Measurements from ENCODE around the gene CDC14B. TPM values are rescaled to one million over a fixed set of nuclear protein-coding genes. Genes with fewer than 3 reads are reported as not detected.

The CDC14B gene
- total and polyA plus RNA-seq, 2 of the 4 experiments (the other 2 are of a cell fraction) = 9.7 to 26.3 TPM

DNA sequence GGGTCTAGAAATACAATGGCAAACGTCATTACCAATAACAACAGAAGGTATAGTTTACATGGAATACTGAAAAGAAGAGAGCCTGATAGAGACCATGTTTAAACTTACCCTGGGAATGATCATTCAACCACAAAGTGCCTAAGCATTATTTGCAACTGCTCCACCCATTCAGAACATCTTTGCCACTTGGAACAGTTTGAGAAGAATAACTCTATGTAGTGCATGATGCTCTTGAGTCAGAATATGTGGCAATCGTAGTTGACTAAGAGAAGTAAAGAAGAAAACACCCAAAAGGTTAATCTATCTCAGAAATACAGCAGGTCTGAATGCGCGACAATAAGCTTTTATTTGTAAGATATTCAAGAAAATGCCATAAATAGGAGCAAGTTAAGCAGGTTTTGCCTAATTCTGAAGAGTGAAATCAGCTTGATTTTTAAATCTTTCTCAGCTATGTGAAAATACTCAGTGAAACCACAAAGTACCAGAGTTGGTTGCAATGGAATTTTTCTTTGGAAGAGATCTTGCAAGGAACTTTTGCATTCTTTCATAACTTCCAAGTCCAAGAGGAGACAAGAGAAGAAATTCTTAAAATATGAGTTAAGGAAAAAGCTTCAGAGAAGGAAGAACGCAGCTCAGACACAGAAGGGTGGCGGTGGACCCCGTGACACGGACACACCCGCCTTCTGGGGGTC lies 105.4 kb downstream of the CDC14B start:
- no peak overlapping the region for H2AK5ac ChIP-seq (ENCODE audit: low read depth, low read length)
- H2BK120ac ChIP-seq (ENCODE audit: low read depth, low read length) = no peak overlapping the region; the same call in 1 of the 2 replicates
- H3K4me2 ChIP-seq (ENCODE audit: low read depth, low read length) = peak overlapping the region; percentile 20; the same call in 1 of the 2 replicates
- peak overlapping the region; percentile 16; the same call in 1 of the 2 replicates for H3K27ac ChIP-seq (ENCODE audit: insufficient read depth, low read length)
- H4K20me1 ChIP-seq (ENCODE audit: insufficient read depth, low read length) = no peaks in the 10 kb centered on the region; the same call in 1 of the 2 replicates
- peaks cover 13% of the 10 kb centered on the region for H3K9me1 ChIP-seq (ENCODE audit: insufficient read depth, low read length)
- H3K4me1 ChIP-seq (ENCODE audit: control insufficient read depth, insufficient read depth, low read length) = peaks cover 15% of the 10 kb centered on the region
- H3K23ac ChIP-seq (ENCODE audit: low read depth, low read length) = no peak overlapping the region
- H3K27me3 ChIP-seq (ENCODE audit: control insufficient read depth, insufficient read depth, low read length) = no peaks in the 10 kb centered on the region
- H3K4ac ChIP-seq (ENCODE audit: low read depth, low read length) = peak overlapping the region; percentile 20
- dilution Hi-C loops (cut with HindIII; ENCODE audit: low sequenced_read_pairs, unreplicated experiment) (no loop called here), intact Hi-C loops (cut with micrococcal nuclease) (no loop called here), in situ Hi-C loops (cut with MboI; ENCODE audit: low sequenced_read_pairs) (no loop called here)
- no peak overlapping the region for H3K9ac ChIP-seq (ENCODE audit: low read depth, low read length)
- H3K56ac ChIP-seq (ENCODE audit: extremely low read depth, insufficient read depth, low read length) = no peak overlapping the region
- H3K4me3 ChIP-seq (ENCODE audit: insufficient read depth, low read depth, low read length) = no peak overlapping the region
- ATAC-seq (ENCODE audit: low read depth) (peak; percentile 65), DNase-seq (peak; percentile 73)
- ChIA-PET CTCF (no interaction called here), POLR2A (ENCODE audit: unreplicated experiment) (no interaction called here)
- no peaks in the 10 kb centered on the region for H3K9me3 ChIP-seq (ENCODE audit: control insufficient read depth, insufficient read depth, low read length)
- BruUV-seq (replicated peaks) = no TSS peak
- H3K14ac ChIP-seq (replicated peaks; ENCODE audit: low read depth, low read length) = no peak overlapping the region
- H4K5ac ChIP-seq (ENCODE audit: low read depth, low read length) = no peak overlapping the region
- no peak overlapping the region; the same call in 1 of the 2 replicates for H2BK20ac ChIP-seq (ENCODE audit: low read depth, low read length)
- H2AFZ ChIP-seq (replicated peaks; ENCODE audit: low read length, poor library complexity) = no peak overlapping the region
- no peak overlapping the region for H4K91ac ChIP-seq (ENCODE audit: insufficient read depth, low read depth, low read length)
- H3K36me3 ChIP-seq (ENCODE audit: control insufficient read depth, insufficient read depth, low read length) = peaks cover 3% of the 10 kb centered on the region
- H2BK15ac ChIP-seq (ENCODE audit: low read depth, low read length) = no peak overlapping the region
- H3K18ac ChIP-seq (ENCODE audit: low read depth, low read length) = no peak overlapping the region
- H3K79me1 ChIP-seq (ENCODE audit: low read depth in 1 of 2, low read length in 2 of 2) = peaks cover 0 to 14% of the 10 kb centered on the region in 2 experiments; a peak in 2 of 4 replicates
- H2AK9ac ChIP-seq (replicated peaks; ENCODE audit: low read depth, low read length, poor library complexity) = no peak overlapping the region
- TF ChIP-seq NFE2L2 (IDR thresholded peaks at IDR 0.05; ENCODE audit: low read depth, low read length) (no peak), FOS (IDR thresholded peaks at IDR 0.05; ENCODE audit: low read depth, low read length) (peak; percentile 25; the same call in 1 of the 2 replicates), RFX5 (IDR thresholded peaks at IDR 0.05; ENCODE audit: low read depth, low read length) (no peak), CEBPB (IDR thresholded peaks at IDR 0.05; ENCODE audit: low read depth, low read length) (peak; percentile 95)
- peak overlapping the region; percentile 19 for H2BK5ac ChIP-seq (ENCODE audit: low read depth, low read length, poor library complexity, severe bottlenecking)
- WGBS, 2 experiments (ENCODE audit: extremely low coverage in 2 of 2, insufficient read length in 1 of 2) = 84% methylated on average over 5 of the region's 9 CpGs; no CpG with 5 or more reads in 1 of the 2 experiments
- no peak overlapping the region for H4K8ac ChIP-seq (ENCODE audit: low read depth in 2 of 2, low read length in 2 of 2)

Measured in IMR-90 (cell line).